GM23248 (cell line): Measurements from ENCODE around the gene GPBAR1.

Experiments
- EZH2 ChIP-seq: fragments of 200-600 bp; sonication (generic); IDR thresholded peaks from 2 replicates; pipeline ENCODE4 v1.6.1; 2018; ENCODE audit warnings: antibody characterized with exemption, mild to moderate bottlenecking; ENCODE audit not compliant: insufficient read depth, poor library complexity, severe bottlenecking
- EZH2phosphoT487 ChIP-seq: fragments of 200-600 bp; sonication (generic); IDR thresholded peaks from 2 replicates; pipeline ENCODE4 v1.6.1; 2018; ENCODE audit warnings: antibody characterized with exemption, moderate library complexity, mild to moderate bottlenecking, low read depth; ENCODE audit not compliant: insufficient read depth

GRCh38 chr2:218272531-218273212 is 11.9 kb downstream of the GPBAR1 start:
- TF ChIP-seq EZH2 (no peak), EZH2phosphoT487 (no peak)
